SK-N-SH treated with all-trans-retinoic acid at 6 μM for 48 hours (cell line): ENCODE data around the gene ACTN4.
A peak's percentile ranks its signal among the peaks of the same experiment; 100 is the strongest.

Experiments
- BACH2 ChIP-seq: fragments of 250-450 bp; sonication (Bioruptor Pico); IDR thresholded peaks from 2 replicates; pipeline ENCODE4 v1.9.0; 2021; ENCODE audit warnings: mild to moderate bottlenecking, borderline replicate concordance
- CREB5 ChIP-seq: fragments of 250-450 bp; sonication (Bioruptor Pico); IDR thresholded peaks from 2 replicates; pipeline ENCODE4 v1.5.1; 2020; ENCODE audit warnings: low read depth, mild to moderate bottlenecking, moderate library complexity
- CSDC2 ChIP-seq: fragments of 250-450 bp; sonication (Bioruptor Pico); IDR thresholded peaks from 2 replicates; pipeline ENCODE4 v1.5.0; 2020; ENCODE audit warnings: mild to moderate bottlenecking, moderate library complexity
- ESRRG ChIP-seq: fragments of 250-450 bp; sonication (Bioruptor Pico); IDR thresholded peaks from 2 replicates; pipeline ENCODE4 v1.6.1; 2021; ENCODE audit warnings: mild to moderate bottlenecking
- GLIS3 ChIP-seq: fragments of 250-450 bp; sonication (Bioruptor Pico); IDR thresholded peaks from 2 replicates; pipeline ENCODE4 v1.5.0; 2020; ENCODE audit warnings: mild to moderate bottlenecking, moderate library complexity
- PATZ1 ChIP-seq: fragments of 250-450 bp; sonication (Bioruptor Pico); IDR thresholded peaks from 2 replicates; pipeline ENCODE4 v1.8.0; 2020; ENCODE audit warnings: mild to moderate bottlenecking, moderate library complexity, borderline replicate concordance
- RARB ChIP-seq: fragments of 250-450 bp; sonication (Bioruptor Pico); IDR thresholded peaks from 2 replicates; pipeline ENCODE4 v1.8.0; 2021; ENCODE audit warnings: mild to moderate bottlenecking, moderate library complexity
- TCF4 ChIP-seq: fragments of 250-450 bp; sonication (Bioruptor Pico); IDR thresholded peaks from 2 replicates; pipeline ENCODE4 v1.8.0; 2021; ENCODE audit warnings: mild to moderate bottlenecking, moderate library complexity, borderline replicate concordance
- ZFP3 ChIP-seq: fragments of 250-450 bp; sonication (Bioruptor Pico); IDR thresholded peaks from 2 replicates; pipeline ENCODE4 v1.5.0; 2020; ENCODE audit warnings: mild to moderate bottlenecking, moderate library complexity
- ZFP30 ChIP-seq: fragments of 450-650 bp; formaldehyde crosslinking; IDR thresholded peaks from 2 replicates; pipeline ENCODE4 v1.5.0; 2022; ENCODE audit warnings: mild to moderate bottlenecking, moderate library complexity
- ZNF565 ChIP-seq: fragments of 450-650 bp; formaldehyde crosslinking; conservative IDR thresholded peaks from 2 replicates; pipeline ENCODE4 v1.5.0; 2020; ENCODE audit warnings: low read depth, mild to moderate bottlenecking, moderate library complexity
- TF ChIP-seq, protein P1 (sequence below): fragments of 250-450 bp; sonication (Bioruptor Pico); IDR thresholded peaks from 2 replicates; pipeline ENCODE4 v1.8.0; 2021; ENCODE audit warnings: low read depth, mild to moderate bottlenecking, moderate library complexity, borderline replicate concordance

DNA sequence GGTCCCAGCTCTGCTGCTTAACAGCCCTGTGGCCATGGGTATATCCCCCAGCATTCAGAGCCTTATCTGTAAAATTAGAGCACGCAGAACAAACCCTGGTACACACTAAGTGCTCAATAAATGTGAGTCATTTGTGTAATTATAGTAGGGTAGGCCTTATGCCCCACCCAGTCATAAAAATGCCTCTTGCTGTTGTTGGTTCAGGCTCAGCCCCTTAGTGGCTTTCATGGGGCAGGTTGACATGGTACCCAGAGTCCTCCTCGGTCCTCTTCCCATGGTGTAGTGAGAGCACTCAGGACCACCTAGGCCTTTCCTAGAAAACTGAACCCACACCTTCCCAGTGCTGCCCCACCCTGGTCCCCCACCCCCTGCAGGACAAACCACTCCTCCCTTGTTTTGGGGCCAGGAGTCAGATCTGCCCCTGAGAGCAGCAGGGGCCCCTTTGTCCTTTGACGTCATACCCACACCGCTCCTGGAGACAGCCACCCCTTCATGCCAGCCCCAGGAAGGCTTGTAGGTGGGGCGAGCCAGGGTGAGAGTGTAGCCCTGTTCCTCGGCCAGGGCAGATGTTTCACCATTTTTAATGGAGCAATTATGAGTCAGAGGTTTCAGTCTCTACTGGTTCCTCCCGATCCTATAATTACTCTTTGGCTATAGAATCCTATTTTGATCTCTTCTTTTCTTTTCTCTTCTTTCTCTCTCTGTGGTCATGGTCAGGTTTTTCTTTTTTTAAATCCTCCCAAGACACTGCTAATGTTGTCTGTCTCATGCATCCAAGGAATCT lies 36.8 kb downstream of the ACTN4 start:
- no peak for TF ChIP-seq GLIS3 (CRISPR knock-in tag)
- no peak for TF ChIP-seq ZFP30 (CRISPR knock-in tag)
- TF ChIP-seq, protein P1, sequence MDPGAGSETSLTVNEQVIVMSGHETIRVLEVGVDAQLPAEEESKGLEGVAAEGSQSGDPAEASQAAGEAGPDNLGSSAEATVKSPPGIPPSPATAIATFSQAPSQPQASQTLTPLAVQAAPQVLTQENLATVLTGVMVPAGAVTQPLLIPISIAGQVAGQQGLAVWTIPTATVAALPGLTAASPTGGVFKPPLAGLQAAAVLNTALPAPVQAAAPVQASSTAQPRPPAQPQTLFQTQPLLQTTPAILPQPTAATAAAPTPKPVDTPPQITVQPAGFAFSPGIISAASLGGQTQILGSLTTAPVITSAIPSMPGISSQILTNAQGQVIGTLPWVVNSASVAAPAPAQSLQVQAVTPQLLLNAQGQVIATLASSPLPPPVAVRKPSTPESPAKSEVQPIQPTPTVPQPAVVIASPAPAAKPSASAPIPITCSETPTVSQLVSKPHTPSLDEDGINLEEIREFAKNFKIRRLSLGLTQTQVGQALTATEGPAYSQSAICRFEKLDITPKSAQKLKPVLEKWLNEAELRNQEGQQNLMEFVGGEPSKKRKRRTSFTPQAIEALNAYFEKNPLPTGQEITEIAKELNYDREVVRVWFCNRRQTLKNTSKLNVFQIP (CRISPR knock-in tag), result no peak
- no peak for TF ChIP-seq RARB
- no peak for TF ChIP-seq BACH2 (CRISPR knock-in tag)
- TF ChIP-seq ESRRG (CRISPR knock-in tag), result no peak
- no peak for TF ChIP-seq PATZ1 (CRISPR knock-in tag)
- TF ChIP-seq ZNF565 (CRISPR knock-in tag), result no peak
- TF ChIP-seq ZFP3 (CRISPR knock-in tag), result 0 out of 2 replicates have a peak, but pooled peaks have one; percentile 39
- no peak for TF ChIP-seq CREB5 (CRISPR knock-in tag)
- TF ChIP-seq CSDC2 (CRISPR knock-in tag), result peak; percentile 85; the same call in 1 of the 2 replicates
- TF ChIP-seq TCF4, result no peak
